Measurements from ENCODE around the gene MYLK.
"Not testable (repeated sequence)": the region's sequence is repeated elsewhere in the genome, so short reads cannot be mapped to it uniquely, and the experiment has no call there.

DNA sequence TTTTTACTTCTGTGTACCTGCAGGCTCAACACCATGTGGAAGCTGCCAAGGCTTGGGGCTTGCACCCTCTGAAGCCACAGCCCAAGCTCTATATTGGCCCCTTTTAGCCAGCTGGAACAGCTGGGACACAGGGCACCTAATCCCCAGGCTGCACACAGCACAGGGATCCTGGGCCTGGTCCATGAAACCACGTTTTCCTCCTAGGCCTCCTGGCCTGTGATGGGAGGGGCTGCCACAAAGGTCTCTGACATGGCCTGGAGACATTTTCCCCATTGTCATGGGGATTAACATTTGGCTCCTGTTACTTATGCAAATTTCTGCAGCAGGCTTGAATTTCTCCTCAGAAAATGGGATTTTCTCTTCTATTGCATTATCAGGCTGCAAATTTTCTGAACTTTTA, 6.9 kb upstream of the MYLK start:
- TF ChIP-seq, protein P1, sequence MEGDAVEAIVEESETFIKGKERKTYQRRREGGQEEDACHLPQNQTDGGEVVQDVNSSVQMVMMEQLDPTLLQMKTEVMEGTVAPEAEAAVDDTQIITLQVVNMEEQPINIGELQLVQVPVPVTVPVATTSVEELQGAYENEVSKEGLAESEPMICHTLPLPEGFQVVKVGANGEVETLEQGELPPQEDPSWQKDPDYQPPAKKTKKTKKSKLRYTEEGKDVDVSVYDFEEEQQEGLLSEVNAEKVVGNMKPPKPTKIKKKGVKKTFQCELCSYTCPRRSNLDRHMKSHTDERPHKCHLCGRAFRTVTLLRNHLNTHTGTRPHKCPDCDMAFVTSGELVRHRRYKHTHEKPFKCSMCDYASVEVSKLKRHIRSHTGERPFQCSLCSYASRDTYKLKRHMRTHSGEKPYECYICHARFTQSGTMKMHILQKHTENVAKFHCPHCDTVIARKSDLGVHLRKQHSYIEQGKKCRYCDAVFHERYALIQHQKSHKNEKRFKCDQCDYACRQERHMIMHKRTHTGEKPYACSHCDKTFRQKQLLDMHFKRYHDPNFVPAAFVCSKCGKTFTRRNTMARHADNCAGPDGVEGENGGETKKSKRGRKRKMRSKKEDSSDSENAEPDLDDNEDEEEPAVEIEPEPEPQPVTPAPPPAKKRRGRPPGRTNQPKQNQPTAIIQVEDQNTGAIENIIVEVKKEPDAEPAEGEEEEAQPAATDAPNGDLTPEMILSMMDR (IDR thresholded peaks at IDR 0.05): not testable (repeated sequence)
- not testable (repeated sequence) for TF ChIP-seq POLR2A (IDR thresholded peaks at IDR 0.05)
